HG03103 (cell line): ENCODE data around the gene PRM1.

Experiments used
- ATAC-seq: cut with Tn5 transposase; IDR thresholded peaks from one replicate; pipeline ENCODE4 v1.9.1; 2021; ENCODE audit warnings: low read depth; ENCODE audit not compliant: unreplicated experiment

The PRM1 gene, protein sequence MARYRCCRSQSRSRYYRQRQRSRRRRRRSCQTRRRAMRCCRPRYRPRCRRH

DNA sequence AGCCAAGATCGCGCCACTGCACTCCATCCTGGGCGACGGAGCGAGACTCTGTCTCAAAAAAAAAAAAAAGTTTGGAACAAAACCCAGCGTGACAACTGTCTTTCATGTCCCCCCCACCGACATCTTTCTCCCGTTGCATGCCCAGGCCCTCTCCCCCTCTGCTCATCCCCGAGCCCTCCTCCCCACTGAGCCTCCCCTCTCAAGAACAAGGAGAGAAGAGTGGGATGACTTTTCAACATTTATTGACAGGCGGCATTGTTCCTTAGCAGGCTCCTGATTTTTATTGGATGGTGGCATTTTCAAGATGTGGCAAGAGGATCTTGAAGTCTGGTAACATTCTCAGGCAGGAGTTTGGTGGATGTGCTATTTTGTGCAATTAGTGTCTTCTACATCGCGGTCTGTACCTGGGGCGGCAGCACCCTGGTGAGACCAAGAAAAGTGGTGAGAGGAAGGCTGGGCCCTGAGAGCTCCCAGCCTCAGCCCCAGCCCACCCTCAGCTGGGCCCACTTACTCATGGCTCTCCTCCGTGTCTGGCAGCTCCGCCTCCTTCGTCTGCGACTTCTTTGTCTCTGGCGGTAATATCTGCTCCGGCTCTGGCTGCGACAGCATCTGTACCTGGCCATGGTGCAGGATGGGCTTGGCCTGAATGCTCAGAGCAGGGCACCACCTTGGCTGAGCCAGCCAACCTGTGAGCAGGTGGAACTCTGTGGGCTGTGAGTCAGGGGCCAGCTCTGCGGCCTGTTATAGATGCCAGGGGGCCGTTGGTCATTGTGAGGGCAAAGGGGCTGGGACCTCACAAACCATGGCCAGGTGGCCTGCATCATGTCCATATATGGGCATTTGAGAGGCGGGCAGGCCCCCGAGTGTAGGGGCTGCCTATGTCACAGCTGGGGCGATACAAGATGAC, at the start of gene PRM1:
TSS of gene PRM1 (minus strand) at position 715 of the 907 bp plus-strand sequence. CDS start at position 623, 92 bp downstream.
- no peak for ATAC-seq

GRCh38 chr16:11330526-11331237, 49.6 kb upstream of the PRM1 start:
- no peak for ATAC-seq

- no peak for ATAC-seq
Measured at GRCh38 chr16:11329891-11330290, 48.8 kb upstream of the PRM1 start.

DNA sequence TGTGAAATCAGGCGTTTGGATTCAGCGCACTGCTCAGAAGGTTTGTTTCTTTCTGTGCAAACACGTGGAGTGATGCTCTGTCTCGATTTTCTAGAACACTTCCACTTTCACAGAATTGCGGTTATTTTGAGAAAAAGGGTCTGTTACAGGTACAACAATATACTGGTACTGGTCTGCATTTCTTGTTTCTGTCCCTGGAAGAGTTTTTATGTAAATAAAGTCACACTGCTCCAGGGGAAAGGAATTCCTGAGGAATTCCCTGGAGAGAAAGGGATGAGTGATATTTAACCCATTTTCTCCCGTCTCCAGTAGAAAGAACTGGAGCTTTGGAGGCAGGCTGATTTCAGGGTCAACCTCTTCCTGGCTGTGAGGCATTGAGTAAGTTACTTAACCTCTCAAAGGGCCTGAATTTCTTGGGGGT, 48.0 kb upstream of the PRM1 start:
- peak; percentile 24 for ATAC-seq

- peak; percentile 73 for ATAC-seq
Measured at GRCh38 chr16:11328172-11329070, 47.3 kb upstream of the PRM1 start.

GRCh38 chr16:11327277-11328171, 46.4 kb upstream of the PRM1 start:
- ATAC-seq: no peak

DNA sequence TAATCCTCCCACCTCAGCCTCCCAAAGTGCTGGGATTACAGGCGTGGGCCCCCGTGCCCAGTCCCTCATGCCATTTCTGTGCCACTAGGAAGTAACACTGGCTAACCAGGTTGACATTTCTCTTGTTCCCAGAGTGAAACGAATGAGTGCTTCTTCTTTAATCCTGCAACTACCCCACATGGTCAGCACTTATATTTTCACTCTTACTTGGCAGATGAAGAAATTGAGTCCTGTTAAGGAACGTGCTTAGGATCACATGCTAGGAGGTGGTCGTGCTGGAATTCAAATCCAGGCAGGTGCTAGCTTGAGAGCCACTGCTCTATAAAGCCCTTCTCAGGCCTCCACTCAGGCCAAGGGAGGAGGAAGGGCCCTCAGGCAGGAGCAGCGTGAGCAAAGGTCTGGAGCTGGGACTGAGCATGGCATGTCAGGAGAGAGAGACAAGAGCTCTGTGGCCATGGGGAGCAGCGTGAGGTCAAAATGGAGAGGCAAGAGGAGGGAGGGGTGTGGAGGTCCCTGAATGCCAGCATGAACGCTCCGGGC, 45.7 kb upstream of the PRM1 start:
- ATAC-seq: no peak

GRCh38 chr16:11326084-11326736, 45.1 kb upstream of the PRM1 start:
- ATAC-seq: no peak

- ATAC-seq: no peak
Measured at GRCh38 chr16:11325404-11326083, 44.4 kb upstream of the PRM1 start.

- no peak for ATAC-seq
Measured at GRCh38 chr16:11323551-11324336, 42.6 kb upstream of the PRM1 start.

GRCh38 chr16:11322823-11323222, 41.7 kb upstream of the PRM1 start:
- ATAC-seq: no peak

DNA sequence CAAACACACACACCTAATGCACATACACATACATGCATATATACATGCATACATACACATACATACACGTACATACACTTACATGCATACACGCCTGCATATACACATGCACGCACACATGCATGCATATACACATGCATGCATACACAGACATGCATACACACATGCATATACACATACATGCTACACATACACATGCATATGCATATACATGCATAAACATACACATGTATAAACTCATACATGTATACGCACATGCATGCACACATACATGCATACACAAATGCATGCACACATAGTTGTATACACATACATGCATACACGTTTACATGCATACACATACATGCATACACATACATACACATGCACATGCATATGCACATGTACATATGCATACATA, 40.5 kb upstream of the PRM1 start:
- ATAC-seq: no peak

DNA sequence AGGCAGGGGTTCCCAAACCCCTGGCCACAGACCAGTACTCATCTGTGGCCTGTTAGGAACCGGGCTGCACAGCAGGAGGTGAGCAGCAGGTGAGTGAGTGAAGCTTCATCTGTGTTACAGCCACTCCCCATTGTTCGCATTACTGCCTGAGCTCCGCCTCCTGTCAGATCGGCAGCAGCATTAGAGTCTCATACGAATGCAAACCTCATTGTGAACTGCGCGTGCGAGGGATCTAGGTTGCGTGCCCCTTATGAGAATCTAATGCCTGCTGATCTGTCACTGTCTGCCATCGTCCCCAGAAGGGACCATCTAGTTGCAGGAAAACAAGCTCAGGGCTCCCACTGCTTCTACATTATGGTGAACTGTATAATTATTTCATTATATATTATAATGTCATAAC, 39.0 kb upstream of the PRM1 start:
- no peak for ATAC-seq

- ATAC-seq: no peak
Measured at GRCh38 chr16:11319529-11320146, 38.5 kb upstream of the PRM1 start.

DNA sequence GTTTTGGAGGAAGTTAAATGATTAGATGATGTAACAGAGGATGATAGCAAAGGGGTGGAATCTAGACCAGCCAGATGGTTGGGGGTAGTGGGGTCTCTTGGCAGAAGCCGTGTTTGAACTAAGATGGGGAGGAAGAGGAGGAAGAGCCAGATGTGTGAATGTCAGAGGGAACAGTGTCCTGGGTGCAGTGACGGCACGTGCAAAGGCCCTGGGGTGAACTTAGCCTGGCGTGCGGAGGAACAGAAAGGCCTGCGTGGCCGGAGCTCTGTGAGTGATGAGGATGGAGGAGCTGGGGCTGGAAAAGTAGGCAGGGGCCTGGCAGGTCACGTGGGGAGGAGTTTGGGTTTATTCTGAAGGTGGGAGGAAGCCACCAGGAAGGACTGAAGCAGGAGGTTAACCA, 37.7 kb upstream of the PRM1 start:
- no peak for ATAC-seq

DNA sequence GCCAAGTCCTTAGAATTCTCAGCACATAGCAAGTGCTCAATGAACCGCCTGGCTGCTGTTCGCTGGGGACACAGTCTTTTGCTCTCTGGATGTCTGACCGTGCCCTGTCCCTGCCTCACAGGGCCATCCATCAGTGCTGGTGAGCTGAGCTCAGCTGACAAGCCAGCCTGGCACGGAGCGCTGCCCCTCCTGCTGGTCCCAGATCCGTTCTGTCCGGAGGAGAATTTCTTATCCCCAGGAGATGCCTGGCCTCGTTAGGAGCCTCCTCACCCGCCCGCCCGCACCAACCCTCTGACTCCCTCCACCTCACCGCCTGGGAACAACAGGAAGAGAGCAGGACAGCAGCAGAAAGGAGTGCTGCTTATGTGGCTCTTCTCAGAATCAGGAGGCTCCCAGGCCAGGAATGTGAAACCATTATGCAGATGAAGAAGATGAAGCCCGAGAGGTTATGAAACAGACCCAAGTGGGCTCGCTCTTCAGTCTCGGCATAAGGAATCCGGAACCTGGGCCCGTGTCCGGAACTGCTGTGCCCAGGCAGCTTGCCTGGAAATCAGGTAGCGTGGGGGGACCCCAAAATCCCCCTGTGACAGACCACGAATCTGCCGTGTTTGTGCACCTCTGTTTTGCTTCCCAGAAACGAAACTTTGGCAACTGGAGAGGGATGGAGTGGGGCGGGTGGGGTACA, 35.3 kb upstream of the PRM1 start:
- ATAC-seq: no peak

DNA sequence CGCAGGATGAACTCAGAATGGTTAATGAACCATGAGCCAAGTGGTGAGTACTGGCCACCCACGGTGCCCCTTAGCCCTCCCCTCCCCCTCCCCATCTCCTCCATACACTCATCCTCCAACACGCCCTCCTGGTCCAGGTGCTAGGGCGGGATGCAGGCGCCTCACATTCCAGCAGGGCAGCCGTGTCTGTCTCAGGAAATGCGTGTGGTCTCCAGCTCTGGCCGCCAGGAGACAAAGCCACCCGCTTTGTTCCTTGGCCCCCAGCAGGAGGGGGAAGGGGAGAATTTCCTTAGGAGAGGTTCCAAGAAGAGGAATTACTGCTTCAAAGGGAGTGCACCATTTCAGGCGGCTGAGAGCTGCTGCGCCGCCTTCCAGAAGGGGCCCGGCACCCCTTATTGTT, 34.4 kb upstream of the PRM1 start:
- ATAC-seq: no peak
